ENCODE results near the gene CPT2.
A peak's percentile ranks its signal among the peaks of the same experiment; 100 is the strongest.
"Not testable (repeated sequence)": the region's sequence is repeated elsewhere in the genome, so short reads cannot be mapped to it uniquely, and the experiment has no call there.

Gene CPT2

GRCh38 chr1:53182111-53182593 lies 14.5 kb upstream of the CPT2 start:
- DNase-seq (ENCODE audit: low spot score) (peak; percentile 43), FAIRE-seq (peak; percentile 62)

GRCh38 chr1:53182716-53183094 lies 13.9 kb upstream of the CPT2 start:
- no peak for FAIRE-seq
- DNase-seq (ENCODE audit: low spot score) = no peak

GRCh38 chr1:53183095-53183990 lies 13.3 kb upstream of the CPT2 start:
- no peak for FAIRE-seq
- DNase-seq (ENCODE audit: low spot score) = no peak

GRCh38 chr1:53185955-53186297 lies 10.7 kb upstream of the CPT2 start:
- DNase-seq (ENCODE audit: low spot score); FAIRE-seq: not testable (repeated sequence)

- no peak for FAIRE-seq
- DNase-seq (ENCODE audit: low spot score) = no peak
Measured at GRCh38 chr1:53186533-53186932, 10.1 kb upstream of the CPT2 start.

GRCh38 chr1:53187401-53187800 lies 9.2 kb upstream of the CPT2 start:
- FAIRE-seq (no peak), DNase-seq (ENCODE audit: low spot score) (no peak)

GRCh38 chr1:53188099-53188498 lies 8.5 kb upstream of the CPT2 start:
- FAIRE-seq (no peak), DNase-seq (ENCODE audit: low spot score) (no peak)

- FAIRE-seq (no peak), DNase-seq (ENCODE audit: low spot score) (no peak)
Measured at GRCh38 chr1:53189061-53189460, 7.6 kb upstream of the CPT2 start.

GRCh38 chr1:53190210-53190611 lies 6.4 kb upstream of the CPT2 start:
- FAIRE-seq (no peak), DNase-seq (ENCODE audit: low spot score) (no peak)

- no peak for DNase-seq (ENCODE audit: low spot score)
- no peak for FAIRE-seq
Measured at GRCh38 chr1:53195246-53196016, 1.2 kb upstream of the CPT2 start.

- DNase-seq (ENCODE audit: low spot score) (peak; percentile 11), FAIRE-seq (no peak)
Measured at GRCh38 chr1:53196017-53196484, 573 bp upstream of the CPT2 start.

GRCh38 chr1:53197291-53198200 lies 922 bp downstream of the CPT2 start:
- DNase-seq (ENCODE audit: low spot score) (no peak), FAIRE-seq (no peak)

- DNase-seq (ENCODE audit: low spot score) (no peak), FAIRE-seq (no peak)
Measured at GRCh38 chr1:53198241-53198651, 1.6 kb downstream of the CPT2 start.

GRCh38 chr1:53203466-53203865 lies 6.8 kb downstream of the CPT2 start:
- FAIRE-seq = no peak
- DNase-seq (ENCODE audit: low spot score) = no peak

GRCh38 chr1:53205496-53205895 lies 8.9 kb downstream of the CPT2 start:
- not testable (repeated sequence) for DNase-seq (ENCODE audit: low spot score); FAIRE-seq

GRCh38 chr1:53206083-53206685 lies 9.6 kb downstream of the CPT2 start:
- DNase-seq (ENCODE audit: low spot score); FAIRE-seq: not testable (repeated sequence)

- no peak for FAIRE-seq
- no peak for DNase-seq (ENCODE audit: low spot score)
Measured at GRCh38 chr1:53206735-53207379, 10.2 kb downstream of the CPT2 start.

- no peak for DNase-seq (ENCODE audit: low spot score)
- FAIRE-seq = no peak
Measured at GRCh38 chr1:53207726-53208125, 11.1 kb downstream of the CPT2 start.

- DNase-seq (ENCODE audit: low spot score) (no peak), FAIRE-seq (no peak)
Measured at GRCh38 chr1:53210352-53210751, 13.7 kb downstream of the CPT2 start.

- FAIRE-seq (no peak), DNase-seq (ENCODE audit: low spot score) (no peak)
Measured at GRCh38 chr1:53210954-53211353, 14.3 kb downstream of the CPT2 start.

Measured in RCC 7860 (cell line).